Adipose tissue (tissue), 3 donors: ENCODE data around the gene PDCD2. TPM values are rescaled to one million over a fixed set of nuclear protein-coding genes. Genes with fewer than 3 reads are reported as not detected.
"Not testable (repeated sequence)": the region's sequence is repeated elsewhere in the genome, so short reads cannot be mapped to it uniquely, and the experiment has no call there.

Experiments
- H3K27ac ChIP-seq: one replicate; pipeline ENCODE4 v1.5.1; 2013; ENCODE audit warnings: low read depth, low read length
- WGBS, 3 donors: extraction: QIAGEN DNeasy Blood & Tissue Kit; methylation state at CpG; one replicate each; pipeline ENCODE4 v1.1.7; 2013; 5-methylcytosine and 5-hydroxymethylcytosine counted together
- polyA plus RNA-seq, 3 donors: library from polyadenylated mRNA; stranded (reverse); fragments of 200-250 nt; gene quantifications; one replicate each; pipeline ENCODE4 v1.2.3, GENCODE V29; 2013
- donor health status: healthy with polysubstance abuse.
- donor health status: Bipolar disorder and iron deficiency.
- donor health status: healthy.

The PDCD2 gene
- polyA plus RNA-seq, result 10 to 100 TPM; 45.5 to 50.8 (median 45.5) TPM

GRCh38 chr6:170584181-170584953 is at the start of gene PDCD2:
Gene PDCD2 (minus strand): TSS chr6:170584637. CDS start chr6:170584581, 56 bp downstream.
- H3K27ac ChIP-seq, result peak within 1 kb of the TSS; percentile 59
- 0 to 1% (median 0%) methylated on average over 72 to 81 of the region's 81 CpGs for WGBS, 3 donors

GRCh38 chr6:170616020-170616554 is 31.6 kb upstream of the PDCD2 start:
- no CpG with 5 or more reads among the region's 1 CpG for WGBS, 3 donors
- not testable (repeated sequence) for H3K27ac ChIP-seq

- 1 to 8% (median 6%) methylated on average over 9 to 35 of the region's 55 CpGs for WGBS, 3 donors
Measured at GRCh38 chr6:170612256-170612804, 27.9 kb upstream of the PDCD2 start.

GRCh38 chr6:170609225-170609624 is 24.8 kb upstream of the PDCD2 start:
- not testable (repeated sequence) for H3K27ac ChIP-seq
- WGBS, 3 donors, result 73 to 84% (median 76%) methylated on average over 8 of the region's 8 CpGs

More at GRCh38 chr6:170612256-170612804, 27.9 kb upstream of the PDCD2 start:
- H3K27ac ChIP-seq, result not testable (repeated sequence)

GRCh38 chr6:170605574-170606259 is 21.3 kb upstream of the PDCD2 start:
- WGBS, 3 donors, result 59 to 70% (median 65%) methylated on average over 6 of the region's 6 CpGs
- no peak overlapping the region for H3K27ac ChIP-seq

GRCh38 chr6:170597278-170597677 is 12.8 kb upstream of the PDCD2 start:
- no peak overlapping the region for H3K27ac ChIP-seq

- H3K27ac ChIP-seq, result no peak overlapping the region
Measured at GRCh38 chr6:170596426-170596825, 12.0 kb upstream of the PDCD2 start.

- WGBS, 3 donors, result 69 to 83% (median 78%) methylated on average over 1 of the region's 1 CpG
- H3K27ac ChIP-seq, result no peak overlapping the region
Measured at GRCh38 chr6:170590725-170591124, 6.3 kb upstream of the PDCD2 start.

GRCh38 chr6:170584954-170585498 is 589 bp upstream of the PDCD2 start:
- peak overlapping the region; percentile 59 for H3K27ac ChIP-seq
- 2 to 10% (median 9%) methylated on average over 6 of the region's 6 CpGs for whole genome bisulfite sequencing, 3 donors

GRCh38 chr6:170583756-170584180 is 669 bp downstream of the PDCD2 start:
- WGBS, 3 donors, result 1% methylated on average over 12 of the region's 12 CpGs
- no peak overlapping the region for H3K27ac ChIP-seq

- no peak overlapping the region for H3K27ac ChIP-seq
Measured at GRCh38 chr6:170578909-170579308, 5.5 kb downstream of the PDCD2 start.

GRCh38 chr6:170575250-170575649 is 9.2 kb downstream of the PDCD2 start:
- 82 to 95% (median 85%) methylated on average over 1 of the region's 1 CpG for WGBS, 3 donors
- H3K27ac ChIP-seq, result no peak overlapping the region

- H3K27ac ChIP-seq, result no peak overlapping the region
- 58 to 80% (median 60%) methylated on average over 2 of the region's 2 CpGs for WGBS, 3 donors
Measured at GRCh38 chr6:170572704-170573466, 11.6 kb downstream of the PDCD2 start.

- WGBS, 3 donors, result 97 to 98% (median 98%) methylated on average over 7 to 8 of the region's 8 CpGs
Measured at GRCh38 chr6:170564936-170565530, 19.4 kb downstream of the PDCD2 start.

GRCh38 chr6:170561555-170561954 is 22.9 kb downstream of the PDCD2 start:
- 74 to 93% (median 88%) methylated on average over 4 of the region's 4 CpGs for WGBS, 3 donors
- no peak overlapping the region for H3K27ac ChIP-seq

More at GRCh38 chr6:170564936-170565530, 19.4 kb downstream of the PDCD2 start:
- H3K27ac ChIP-seq, result no peak overlapping the region

GRCh38 chr6:170555305-170555704 is 29.1 kb downstream of the PDCD2 start:
- WGBS, 3 donors, result 43 to 54% (median 45%) methylated on average over 3 of the region's 3 CpGs
- no peak overlapping the region for H3K27ac ChIP-seq

GRCh38 chr6:170554796-170555137 is 29.7 kb downstream of the PDCD2 start:
- 1 to 2% (median 2%) methylated on average over 7 of the region's 7 CpGs for WGBS, 3 donors
- H3K27ac ChIP-seq, result peak overlapping the region; percentile 77
